ENCODE data around the gene PITRM1. TPM values are rescaled to one million over a fixed set of nuclear protein-coding genes. Genes with fewer than 3 reads are reported as not detected.

Gene PITRM1
- total RNA-seq, 2 experiments from 2014 or later = 34.6 to 40.3 TPM

DNA sequence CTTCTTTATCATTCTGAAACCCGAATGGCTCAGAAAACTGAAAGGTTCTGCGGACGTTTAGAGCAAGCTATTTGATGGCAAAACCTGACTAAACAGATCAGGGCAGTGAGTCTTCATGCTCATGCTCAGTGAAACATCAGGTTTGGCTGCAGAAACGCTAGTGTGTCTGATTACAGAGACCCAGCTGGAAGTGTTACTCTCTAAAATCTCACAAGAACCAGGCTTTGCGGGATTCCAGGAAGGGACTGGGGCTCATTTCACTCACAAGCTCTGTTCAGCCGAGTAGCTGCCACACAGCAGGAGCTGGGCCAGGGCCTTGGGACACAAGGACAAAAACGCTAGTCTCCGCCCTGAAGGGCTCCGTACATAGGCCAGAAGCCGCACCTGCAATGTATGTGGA, 2.9 kb downstream of the PITRM1 start:
- ChIA-PET CTCF (ENCODE audit: unreplicated experiment) (no interaction called here), POLR2A (no interaction called here)

GRCh38 chr10:3169271-3169670, 3.3 kb downstream of the PITRM1 start:
- intact Hi-C loops (cut with micrococcal nuclease; ENCODE audit: unreplicated experiment) = no loop called here
- TF ChIP-seq, protein P1, sequence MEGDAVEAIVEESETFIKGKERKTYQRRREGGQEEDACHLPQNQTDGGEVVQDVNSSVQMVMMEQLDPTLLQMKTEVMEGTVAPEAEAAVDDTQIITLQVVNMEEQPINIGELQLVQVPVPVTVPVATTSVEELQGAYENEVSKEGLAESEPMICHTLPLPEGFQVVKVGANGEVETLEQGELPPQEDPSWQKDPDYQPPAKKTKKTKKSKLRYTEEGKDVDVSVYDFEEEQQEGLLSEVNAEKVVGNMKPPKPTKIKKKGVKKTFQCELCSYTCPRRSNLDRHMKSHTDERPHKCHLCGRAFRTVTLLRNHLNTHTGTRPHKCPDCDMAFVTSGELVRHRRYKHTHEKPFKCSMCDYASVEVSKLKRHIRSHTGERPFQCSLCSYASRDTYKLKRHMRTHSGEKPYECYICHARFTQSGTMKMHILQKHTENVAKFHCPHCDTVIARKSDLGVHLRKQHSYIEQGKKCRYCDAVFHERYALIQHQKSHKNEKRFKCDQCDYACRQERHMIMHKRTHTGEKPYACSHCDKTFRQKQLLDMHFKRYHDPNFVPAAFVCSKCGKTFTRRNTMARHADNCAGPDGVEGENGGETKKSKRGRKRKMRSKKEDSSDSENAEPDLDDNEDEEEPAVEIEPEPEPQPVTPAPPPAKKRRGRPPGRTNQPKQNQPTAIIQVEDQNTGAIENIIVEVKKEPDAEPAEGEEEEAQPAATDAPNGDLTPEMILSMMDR (conservative IDR thresholded peaks at IDR 0.05; ENCODE audit: low read length) = no peak
- no peak for TF ChIP-seq EZH2phosphoT487 (IDR thresholded peaks at IDR 0.05; ENCODE audit: borderline replicate concordance, low read depth, low read length)
- H3K4me3 ChIP-seq (ENCODE audit: low read depth, low read length, poor library complexity, severe bottlenecking) = no peak overlapping the region
- peaks cover 50% of the 10 kb centered on the region for H3K36me3 ChIP-seq (ENCODE audit: insufficient read depth, low read length)
- H3K4me1 ChIP-seq (ENCODE audit: insufficient read depth, low read length, poor library complexity, severe bottlenecking) = peaks cover 7% of the 10 kb centered on the region
- H3K79me2 ChIP-seq (ENCODE audit: insufficient read depth, low read depth, low read length) = peaks cover 6% of the 10 kb centered on the region; the same call in 1 of the 2 replicates
- no peaks in the 10 kb centered on the region for H3K9me3 ChIP-seq (ENCODE audit: low read length)
- ChIA-PET CTCF (ENCODE audit: unreplicated experiment) (no interaction called here), POLR2A (no interaction called here)
- H2AFZ ChIP-seq (ENCODE audit: low read length) = no peak overlapping the region
- H4K20me1 ChIP-seq (ENCODE audit: insufficient read depth, low read length) = no peaks in the 10 kb centered on the region
- no peaks in the 10 kb centered on the region for H3K9me2 ChIP-seq (ENCODE audit: insufficient read depth, low read length)
- BruUV-seq (replicated peaks) = no TSS peak
- no peak for DNase-seq (ENCODE audit: low spot score)
- H3K27ac ChIP-seq (ENCODE audit: low read depth, low read length, poor library complexity, severe bottlenecking) = no peak overlapping the region
- H3K4me2 ChIP-seq (ENCODE audit: low read length) = no peak overlapping the region

More for the DNA sequence above, 2.9 kb downstream of the PITRM1 start:
- no peak for DNase-seq (ENCODE audit: low spot score)
- H3K36me3 ChIP-seq (ENCODE audit: insufficient read depth, low read length) = peaks cover 47% of the 10 kb centered on the region
- no peak overlapping the region for H2AFZ ChIP-seq (ENCODE audit: low read length)
- H3K4me3 ChIP-seq (ENCODE audit: low read depth, low read length, poor library complexity, severe bottlenecking) = no peak overlapping the region
- no TSS peak for BruUV-seq (replicated peaks)
- H4K20me1 ChIP-seq (ENCODE audit: insufficient read depth, low read length) = no peaks in the 10 kb centered on the region
- H3K79me2 ChIP-seq (ENCODE audit: insufficient read depth, low read depth, low read length) = peaks cover 6% of the 10 kb centered on the region; the same call in 1 of the 2 replicates
- no peaks in the 10 kb centered on the region for H3K9me3 ChIP-seq (ENCODE audit: low read length)
- H3K4me1 ChIP-seq (ENCODE audit: insufficient read depth, low read length, poor library complexity, severe bottlenecking) = peaks cover 7% of the 10 kb centered on the region
- intact Hi-C loops (cut with micrococcal nuclease; ENCODE audit: unreplicated experiment) = no loop called here
- TF ChIP-seq, protein P1 (conservative IDR thresholded peaks at IDR 0.05; ENCODE audit: low read length) = no peak
- no peak for TF ChIP-seq EZH2phosphoT487 (IDR thresholded peaks at IDR 0.05; ENCODE audit: borderline replicate concordance, low read depth, low read length)
- H3K4me2 ChIP-seq (ENCODE audit: low read length) = no peak overlapping the region
- H3K27ac ChIP-seq (ENCODE audit: low read depth, low read length, poor library complexity, severe bottlenecking) = no peak overlapping the region
- no peaks in the 10 kb centered on the region for H3K9me2 ChIP-seq (ENCODE audit: insufficient read depth, low read length)

DNA sequence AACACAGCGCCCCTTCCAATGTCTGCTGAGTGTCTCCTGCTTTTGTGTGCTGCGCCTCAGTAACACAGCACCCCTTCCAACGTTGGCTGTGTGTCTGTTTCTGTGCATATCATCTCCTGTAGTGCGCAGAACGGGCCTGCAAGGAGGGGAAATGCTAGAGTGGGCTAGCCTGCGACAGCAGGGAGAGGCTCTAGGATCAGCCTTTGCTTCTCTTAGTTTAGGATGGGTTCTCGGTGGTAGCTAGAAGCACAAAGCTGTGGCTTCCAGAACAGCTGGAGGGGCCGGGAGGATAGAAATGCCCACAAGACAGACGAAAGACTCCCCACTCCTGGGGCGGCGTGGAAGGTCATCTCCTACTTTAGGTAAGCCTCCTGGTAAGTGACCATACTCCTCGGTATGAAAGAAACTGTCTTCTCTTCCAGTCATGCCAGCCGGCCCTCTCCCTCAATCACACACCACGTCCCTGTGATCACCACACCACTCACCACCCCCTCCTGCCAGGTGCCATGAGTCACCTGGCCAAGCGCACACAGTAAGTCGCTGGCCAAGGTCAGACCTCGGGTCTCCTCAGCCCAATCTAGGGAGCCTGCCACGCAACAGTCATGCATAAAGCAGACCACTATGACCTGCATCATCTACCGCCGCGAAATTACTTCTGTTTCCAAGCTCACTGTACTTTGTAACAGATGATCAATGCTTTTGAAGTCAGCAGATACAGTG, 4.8 kb downstream of the PITRM1 start:
- Histone ChIP-seq H3K9me3 (ENCODE audit: low read length) (no peaks in the 10 kb centered on the region), H4K20me1 (ENCODE audit: insufficient read depth, low read length) (no peaks in the 10 kb centered on the region), H3K27ac (ENCODE audit: low read depth, low read length, poor library complexity, severe bottlenecking) (no peak overlapping the region), H3K79me2 (ENCODE audit: insufficient read depth, low read depth, low read length) (peaks cover 6% of the 10 kb centered on the region; the same call in 1 of the 2 replicates), H3K4me2 (ENCODE audit: low read length) (no peak overlapping the region), H3K9me2 (ENCODE audit: insufficient read depth, low read length) (no peaks in the 10 kb centered on the region), H3K4me3 (ENCODE audit: low read depth, low read length, poor library complexity, severe bottlenecking) (no peak overlapping the region), H3K4me1 (ENCODE audit: insufficient read depth, low read length, poor library complexity, severe bottlenecking) (peaks cover 7% of the 10 kb centered on the region), H2AFZ (ENCODE audit: low read length) (no peak overlapping the region), H3K36me3 (ENCODE audit: insufficient read depth, low read length) (peaks cover 63% of the 10 kb centered on the region)
- CTCF ChIA-PET (ENCODE audit: unreplicated experiment) = no interaction called here
- POLR2A ChIA-PET = no interaction called here
- DNase-seq (ENCODE audit: low spot score) = no peak
- BruUV-seq (replicated peaks) = no TSS peak
- TF ChIP-seq, protein P1 (conservative IDR thresholded peaks at IDR 0.05; ENCODE audit: low read length) = no peak
- TF ChIP-seq EZH2phosphoT487 (IDR thresholded peaks at IDR 0.05; ENCODE audit: borderline replicate concordance, low read depth, low read length) = no peak
- intact Hi-C loops (cut with micrococcal nuclease; ENCODE audit: unreplicated experiment) = no loop called here
